Type B pancreatic cell (in vitro differentiated cells): ENCODE results near the gene DGAT2. TPM values are rescaled to one million over a fixed set of nuclear protein-coding genes. Genes with fewer than 3 reads are reported as not detected.

Source experiments
- DNase-seq: peaks from one replicate; pipeline ENCODE4 v3.0.0; 2021; ENCODE audit warnings: mixed read lengths; ENCODE audit not compliant: unreplicated experiment; ENCODE audit errors: extremely low spot score
- H3K27ac Mint-ChIP-seq: 2 replicates; pipeline ENCODE4 v1.8.0; 2021; ENCODE audit warnings: mild to moderate bottlenecking, mixed read lengths
- H3K27me3 Mint-ChIP-seq: 2 replicates; pipeline ENCODE4 v1.8.0; 2021; ENCODE audit warnings: mixed read lengths
- H3K36me3 Mint-ChIP-seq: 2 replicates; pipeline ENCODE4 v1.8.0; 2021; ENCODE audit warnings: mixed read lengths
- H3K4me1 Mint-ChIP-seq: one replicate; pipeline ENCODE4 v1.8.0; 2021; ENCODE audit warnings: mixed read lengths; ENCODE audit not compliant: unreplicated experiment
- H3K4me3 Mint-ChIP-seq: 2 replicates; pipeline ENCODE4 v1.8.0; 2021; ENCODE audit warnings: mild to moderate bottlenecking, mixed read lengths
- H3K9me3 Mint-ChIP-seq: 2 replicates; pipeline ENCODE4 v1.8.0; 2021; ENCODE audit warnings: mixed read lengths
- total RNA-seq: library from RNA; stranded (reverse); gene quantifications from 2 replicates; pipeline ENCODE4 v1.2.1, GENCODE V29; 2021; ENCODE audit warnings: low replicate concordance
- TF ChIP-seq, protein P1 (sequence below): fragments of 200-600 bp; sonication (generic); conservative IDR thresholded peaks from 2 replicates; pipeline ENCODE4 v1.5.0; 2021; ENCODE audit warnings: antibody characterized with exemption, mild to moderate bottlenecking

Gene DGAT2
- total RNA-seq, 1 donor from 2014 or later, result 5.9 TPM

DNA sequence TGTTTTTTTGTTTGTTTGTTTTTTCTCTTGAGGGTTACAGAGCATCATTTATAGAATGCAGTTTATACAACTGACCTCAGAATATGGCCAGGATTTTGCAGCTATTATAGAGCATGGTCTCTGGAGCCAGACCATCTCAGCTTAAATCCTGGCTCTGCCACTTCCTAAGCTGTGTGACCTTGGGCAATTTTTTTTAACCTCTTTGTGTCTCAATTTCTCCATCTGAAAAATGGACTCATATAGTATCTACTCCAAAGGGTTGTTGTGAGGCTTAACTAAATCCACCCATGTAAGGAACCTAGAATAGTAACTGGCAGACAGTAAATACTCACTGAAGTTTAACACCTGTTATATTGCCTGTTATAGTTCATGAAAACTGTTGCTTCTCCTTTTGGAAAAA, 8.3 kb upstream of the DGAT2 start:
- TF ChIP-seq, protein P1, sequence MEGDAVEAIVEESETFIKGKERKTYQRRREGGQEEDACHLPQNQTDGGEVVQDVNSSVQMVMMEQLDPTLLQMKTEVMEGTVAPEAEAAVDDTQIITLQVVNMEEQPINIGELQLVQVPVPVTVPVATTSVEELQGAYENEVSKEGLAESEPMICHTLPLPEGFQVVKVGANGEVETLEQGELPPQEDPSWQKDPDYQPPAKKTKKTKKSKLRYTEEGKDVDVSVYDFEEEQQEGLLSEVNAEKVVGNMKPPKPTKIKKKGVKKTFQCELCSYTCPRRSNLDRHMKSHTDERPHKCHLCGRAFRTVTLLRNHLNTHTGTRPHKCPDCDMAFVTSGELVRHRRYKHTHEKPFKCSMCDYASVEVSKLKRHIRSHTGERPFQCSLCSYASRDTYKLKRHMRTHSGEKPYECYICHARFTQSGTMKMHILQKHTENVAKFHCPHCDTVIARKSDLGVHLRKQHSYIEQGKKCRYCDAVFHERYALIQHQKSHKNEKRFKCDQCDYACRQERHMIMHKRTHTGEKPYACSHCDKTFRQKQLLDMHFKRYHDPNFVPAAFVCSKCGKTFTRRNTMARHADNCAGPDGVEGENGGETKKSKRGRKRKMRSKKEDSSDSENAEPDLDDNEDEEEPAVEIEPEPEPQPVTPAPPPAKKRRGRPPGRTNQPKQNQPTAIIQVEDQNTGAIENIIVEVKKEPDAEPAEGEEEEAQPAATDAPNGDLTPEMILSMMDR, result no peak
- Mint-ChIP-seq H3K27ac (no peak overlapping the region), H3K4me3 (no peak overlapping the region)

DNA sequence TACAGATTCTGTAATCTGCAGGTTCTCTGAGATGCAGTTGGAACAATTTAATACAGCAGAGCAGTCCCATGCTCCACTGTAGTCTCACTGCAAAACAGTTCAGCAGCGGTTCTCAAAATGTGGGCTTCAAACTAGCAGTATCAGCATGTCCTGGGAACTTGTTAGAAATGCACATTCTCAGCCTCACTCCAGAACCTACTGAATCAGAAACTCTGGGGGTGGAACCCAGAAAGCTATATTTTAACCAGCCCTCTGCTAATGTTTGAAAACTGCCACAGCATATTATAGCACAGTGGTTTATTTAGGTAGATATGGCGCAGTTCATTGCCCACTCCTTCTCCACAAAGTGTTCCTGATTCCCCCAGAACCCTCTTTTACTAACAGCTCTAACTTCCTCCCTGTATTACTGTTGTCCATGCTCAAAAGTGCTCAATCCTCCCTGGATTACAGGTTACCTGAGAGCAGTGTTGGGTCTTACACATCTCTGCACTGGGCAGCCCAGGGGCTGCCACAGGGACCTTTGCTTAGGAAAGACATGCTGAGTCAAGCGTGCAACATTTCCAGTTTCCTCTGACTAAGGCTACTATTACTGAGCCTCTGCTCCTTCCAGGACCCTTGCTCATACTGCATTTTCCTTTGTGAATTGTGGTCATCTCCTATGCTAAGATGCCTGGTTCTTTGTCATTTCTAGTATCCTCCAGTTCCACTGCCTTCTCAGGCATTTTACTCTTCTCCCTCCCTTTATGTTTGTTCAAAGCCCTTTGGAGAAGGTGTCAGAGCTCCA, 7.7 kb upstream of the DGAT2 start:
- DNase-seq, result no peak
- peak overlapping the region; percentile 52 for H3K27ac Mint-ChIP-seq
- no peak overlapping the region for H3K4me3 Mint-ChIP-seq
- TF ChIP-seq, protein P1, result no peak
- no peaks in the 10 kb centered on the region for H3K9me3 Mint-ChIP-seq
- peaks cover 4% of the 10 kb centered on the region for H3K4me1 Mint-ChIP-seq
- H3K36me3 Mint-ChIP-seq, result no peaks in the 10 kb centered on the region
- H3K27me3 Mint-ChIP-seq, result peaks cover 6% of the 10 kb centered on the region

More for the DNA sequence above, 8.3 kb upstream of the DGAT2 start:
- H3K27me3 Mint-ChIP-seq, result peaks cover 10% of the 10 kb centered on the region
- no peaks in the 10 kb centered on the region for H3K9me3 Mint-ChIP-seq
- H3K36me3 Mint-ChIP-seq, result no peaks in the 10 kb centered on the region
- no peak for DNase-seq
- peaks cover 4% of the 10 kb centered on the region for H3K4me1 Mint-ChIP-seq

DNA sequence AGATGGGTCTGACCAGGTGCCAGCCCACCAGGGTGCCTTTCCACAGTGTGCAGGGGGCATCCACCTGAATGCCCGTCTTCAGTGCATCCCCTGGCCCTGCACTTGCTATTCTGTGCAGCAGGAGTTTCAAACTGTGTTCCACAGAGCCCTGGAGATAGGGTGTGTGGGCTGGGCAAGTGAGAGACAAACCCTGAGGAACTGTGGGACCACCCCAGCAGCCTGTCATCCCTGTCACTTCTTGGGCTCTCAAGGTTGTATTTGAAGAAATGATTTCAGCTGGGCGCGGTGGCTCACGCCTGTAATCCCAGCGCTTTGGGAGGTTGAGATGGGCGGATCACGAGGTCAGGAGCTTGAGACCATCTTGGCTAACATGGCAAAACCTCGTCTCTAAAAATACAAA, 6.4 kb upstream of the DGAT2 start:
- Mint-ChIP-seq H3K4me3 (no peak overlapping the region), H3K36me3 (no peaks in the 10 kb centered on the region), H3K27me3 (peaks cover 13% of the 10 kb centered on the region), H3K4me1 (peaks cover 9% of the 10 kb centered on the region), H3K9me3 (no peaks in the 10 kb centered on the region), H3K27ac (no peak overlapping the region)
- TF ChIP-seq, protein P1, result no peak
- no peak for DNase-seq

DNA sequence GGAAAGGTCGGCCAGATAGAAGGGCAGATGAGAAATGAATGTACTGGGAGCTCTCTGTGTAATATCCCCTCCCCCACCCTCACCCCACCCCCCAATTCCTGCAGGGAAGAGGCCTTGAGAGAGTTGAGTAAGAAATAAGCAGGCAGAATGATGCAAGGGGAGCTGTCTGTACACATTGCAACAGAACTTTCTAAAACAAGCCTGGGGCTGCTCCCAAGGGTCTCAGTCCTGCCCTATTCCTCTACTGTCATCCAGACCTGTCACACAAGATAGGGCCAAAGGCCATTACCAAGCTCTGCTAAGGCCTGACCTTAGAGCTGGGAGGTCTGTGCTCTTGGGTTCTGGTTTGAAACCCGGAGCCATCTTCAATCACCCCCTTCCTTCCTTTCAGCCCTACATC, 5.7 kb upstream of the DGAT2 start:
- no peak for DNase-seq
- H3K4me3 Mint-ChIP-seq, result no peak overlapping the region
- H3K4me1 Mint-ChIP-seq, result peaks cover 15% of the 10 kb centered on the region
- no peak overlapping the region for H3K27ac Mint-ChIP-seq
- TF ChIP-seq, protein P1, result no peak
- no peaks in the 10 kb centered on the region for H3K36me3 Mint-ChIP-seq
- peaks cover 18% of the 10 kb centered on the region for H3K27me3 Mint-ChIP-seq
- no peaks in the 10 kb centered on the region for H3K9me3 Mint-ChIP-seq

DNA sequence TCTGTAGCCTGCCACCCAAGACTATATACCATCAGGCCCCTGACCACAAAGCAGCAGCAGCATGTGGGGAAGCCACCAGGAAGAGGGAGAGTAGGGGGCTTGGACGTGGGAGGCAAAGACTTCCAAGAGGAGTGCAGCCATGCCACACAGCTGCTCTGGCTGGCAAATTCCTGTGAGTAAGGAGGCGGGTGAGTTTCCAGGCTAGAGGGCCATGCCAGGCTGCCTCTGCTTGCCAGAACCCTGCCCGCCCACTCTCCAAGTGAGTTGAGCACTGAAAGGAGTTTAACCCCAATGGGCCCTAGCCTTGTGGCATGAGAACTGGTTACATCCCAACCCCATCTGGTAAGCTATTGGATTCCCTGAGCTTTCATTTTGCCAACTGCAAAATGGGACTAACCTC, 4.7 kb upstream of the DGAT2 start:
- peaks cover 18% of the 10 kb centered on the region for H3K27me3 Mint-ChIP-seq
- no peak for DNase-seq
- peaks cover 15% of the 10 kb centered on the region for H3K4me1 Mint-ChIP-seq
- TF ChIP-seq, protein P1, result no peak
- no peaks in the 10 kb centered on the region for H3K36me3 Mint-ChIP-seq
- no peak overlapping the region for H3K4me3 Mint-ChIP-seq
- H3K9me3 Mint-ChIP-seq, result no peaks in the 10 kb centered on the region
- H3K27ac Mint-ChIP-seq, result no peak overlapping the region
